ENCODE results near the gene PTPRM. TPM values are rescaled to one million over a fixed set of nuclear protein-coding genes. Genes with fewer than 3 reads are reported as not detected.

PTPRM gene
- polyA plus RNA-seq, 1 donor (not counting 4 experiments of a cell fraction or from before 2014, with no cell fraction given), result 54.5 TPM

DNA sequence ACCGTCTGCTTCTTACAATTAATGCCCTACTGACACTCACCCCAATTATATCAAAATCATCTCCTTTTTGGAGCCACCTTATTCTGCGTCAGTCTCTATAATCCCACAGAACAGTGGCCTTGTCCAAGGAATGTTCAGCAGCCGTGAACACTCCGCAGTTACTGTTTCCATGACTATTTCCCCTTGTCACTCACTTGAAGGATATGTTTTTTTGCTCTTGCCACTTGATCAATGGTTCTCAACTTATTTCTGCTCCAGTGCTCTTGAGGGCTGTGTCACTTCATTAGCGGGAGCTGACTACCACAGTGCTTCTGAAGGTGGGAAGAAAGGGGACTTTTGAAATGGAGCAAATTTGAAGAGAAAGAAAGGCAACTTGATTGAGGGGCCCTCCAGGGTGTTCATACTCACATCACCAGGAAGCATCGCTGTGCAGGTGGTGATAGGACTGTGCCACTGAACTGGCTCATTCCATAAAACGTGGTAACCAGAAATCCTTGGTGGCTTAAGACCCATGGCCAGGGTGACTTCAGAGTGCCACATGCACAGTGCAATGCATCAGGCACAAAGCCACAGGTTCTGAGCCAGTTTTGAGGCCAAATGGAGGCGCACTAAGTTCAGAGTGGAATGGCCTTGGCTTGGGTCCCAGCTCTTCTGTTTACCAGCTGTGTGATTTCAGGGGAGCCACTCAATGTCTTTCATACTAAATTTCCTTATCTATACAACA, 721.5 kb downstream of the PTPRM start:
- no peak for DNase-seq (ENCODE audit: low read depth, low spot score)
- dilution Hi-C loops (cut with MboI; ENCODE audit: extremely low pct_ligation_motif_present, low sequenced_read_pairs), result no loop called here
- Histone ChIP-seq H4K20me1 (ENCODE audit: control insufficient read depth, extremely low read depth, insufficient read depth, low read length) (no peaks in the 10 kb centered on the region), H3K4me3 (ENCODE audit: control insufficient read depth in 2 of 3, extremely low read depth in 1 of 3, insufficient read depth in 2 of 3, low read depth in 1 of 3, low read length in 3 of 3) (no peak overlapping the region), H3K27ac (ENCODE audit: control insufficient read depth, insufficient read depth, low read length) (no peak overlapping the region), H3K9ac (ENCODE audit: control insufficient read depth, extremely low read depth, insufficient read depth, low read length) (no peak overlapping the region), H3K9me3 (ENCODE audit: control insufficient read depth, low read depth, low read length) (no peaks in the 10 kb centered on the region), H3K4me2 (ENCODE audit: control insufficient read depth, extremely low read depth, insufficient read depth, low read depth, low read length) (no peak overlapping the region), H3K27me3 (ENCODE audit: control insufficient read depth, extremely low read depth, insufficient read depth, low read length) (no peaks in the 10 kb centered on the region), H3K9me1 (ENCODE audit: control insufficient read depth, extremely low read depth, insufficient read depth, low read length) (no peaks in the 10 kb centered on the region), H3K4me1 (ENCODE audit: control insufficient read depth, extremely low read depth, insufficient read depth, low read length) (no peaks in the 10 kb centered on the region), H3K36me3 (ENCODE audit: control insufficient read depth in 2 of 2, extremely low read depth in 1 of 2, insufficient read depth in 2 of 2, low read length in 2 of 2) (no peaks in the 10 kb centered on the region), H2AFZ (ENCODE audit: control insufficient read depth, low read length) (no peak overlapping the region), H3K79me2 (ENCODE audit: control insufficient read depth, insufficient read depth, low read length) (no peaks in the 10 kb centered on the region)
- FAIRE-seq, result no peak
- TF ChIP-seq CTCF (optimal IDR thresholded peaks at IDR 0.05 in 1 of 3, IDR thresholded peaks at IDR 0.05 in 1 of 3, conservative IDR thresholded peaks at IDR 0.05 in 1 of 3; ENCODE audit: extremely low read depth in 1 of 3, insufficient read depth in 2 of 3, low read length in 3 of 3), result no peak
- TF ChIP-seq EZH2 (IDR thresholded peaks at IDR 0.05; ENCODE audit: low read length), result no peak

- Histone ChIP-seq H3K9ac (ENCODE audit: control insufficient read depth, extremely low read depth, insufficient read depth, low read length) (no peak overlapping the region), H2AFZ (ENCODE audit: control insufficient read depth, low read length) (no peak overlapping the region), H3K27ac (ENCODE audit: control insufficient read depth, insufficient read depth, low read length) (no peak overlapping the region), H3K4me3 (ENCODE audit: control insufficient read depth in 2 of 3, extremely low read depth in 1 of 3, insufficient read depth in 2 of 3, low read depth in 1 of 3, low read length in 3 of 3) (no peak overlapping the region), H3K4me1 (ENCODE audit: control insufficient read depth, extremely low read depth, insufficient read depth, low read length) (no peaks in the 10 kb centered on the region), H4K20me1 (ENCODE audit: control insufficient read depth, extremely low read depth, insufficient read depth, low read length) (no peaks in the 10 kb centered on the region), H3K4me2 (ENCODE audit: control insufficient read depth, extremely low read depth, insufficient read depth, low read depth, low read length) (no peak overlapping the region), H3K9me1 (ENCODE audit: control insufficient read depth, extremely low read depth, insufficient read depth, low read length) (no peaks in the 10 kb centered on the region), H3K36me3 (ENCODE audit: control insufficient read depth in 2 of 2, extremely low read depth in 1 of 2, insufficient read depth in 2 of 2, low read length in 2 of 2) (no peaks in the 10 kb centered on the region), H3K79me2 (ENCODE audit: control insufficient read depth, insufficient read depth, low read length) (no peaks in the 10 kb centered on the region), H3K27me3 (ENCODE audit: control insufficient read depth, extremely low read depth, insufficient read depth, low read length) (no peaks in the 10 kb centered on the region), H3K9me3 (ENCODE audit: control insufficient read depth, low read depth, low read length) (no peaks in the 10 kb centered on the region)
- FAIRE-seq (no peak), DNase-seq (ENCODE audit: low read depth, low spot score) (no peak)
- TF ChIP-seq CTCF (optimal IDR thresholded peaks at IDR 0.05 in 1 of 3, IDR thresholded peaks at IDR 0.05 in 1 of 3, conservative IDR thresholded peaks at IDR 0.05 in 1 of 3; ENCODE audit: extremely low read depth in 1 of 3, insufficient read depth in 2 of 3, low read length in 3 of 3) (no peak), EZH2 (IDR thresholded peaks at IDR 0.05; ENCODE audit: low read length) (no peak)
- dilution Hi-C loops (cut with MboI; ENCODE audit: extremely low pct_ligation_motif_present, low sequenced_read_pairs), result no loop called here
Measured at GRCh38 chr18:8290435-8290834, 723.3 kb downstream of the PTPRM start.
